Measurements from ENCODE around the gene ANO1. TPM values are rescaled to one million over a fixed set of nuclear protein-coding genes. Genes with fewer than 3 reads are reported as not detected.

Gene ANO1
- total RNA-seq, 4 donors from 2014 or later, result 6.8 to 72.6 (median 36.2) TPM

DNA sequence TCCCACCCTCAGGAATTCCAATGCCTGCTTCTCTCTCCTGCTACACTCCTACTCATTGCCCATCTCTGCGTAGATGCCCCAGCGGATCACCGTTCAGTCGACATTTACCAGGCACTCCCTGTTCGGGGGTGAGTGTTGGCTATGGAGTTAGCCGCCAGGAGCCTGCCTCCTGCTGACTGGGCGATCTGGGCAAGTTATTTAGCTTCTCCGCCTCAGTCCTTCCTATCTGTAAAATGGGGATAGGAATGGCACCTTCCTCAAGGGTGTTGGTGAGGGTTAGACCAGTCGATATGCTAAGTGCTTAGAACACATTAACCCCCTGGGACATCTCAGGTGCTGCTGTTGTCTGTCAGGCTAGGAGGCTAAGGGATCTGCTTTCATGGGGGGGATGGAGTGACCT, 155.8 kb downstream of the ANO1 start:
- Histone ChIP-seq H3K27me3 (no peaks in the 10 kb centered on the region), H3K4me3 (no peak overlapping the region), H3K36me3 (no peaks in the 10 kb centered on the region), H3K9me3 (no peaks in the 10 kb centered on the region), H3K27ac (no peak overlapping the region), H3K4me1 (no peaks in the 10 kb centered on the region)
- intact Hi-C loops (cut with DNase I; ENCODE audit: low total_unique reads), result no loop called here
- TF ChIP-seq, protein P1, sequence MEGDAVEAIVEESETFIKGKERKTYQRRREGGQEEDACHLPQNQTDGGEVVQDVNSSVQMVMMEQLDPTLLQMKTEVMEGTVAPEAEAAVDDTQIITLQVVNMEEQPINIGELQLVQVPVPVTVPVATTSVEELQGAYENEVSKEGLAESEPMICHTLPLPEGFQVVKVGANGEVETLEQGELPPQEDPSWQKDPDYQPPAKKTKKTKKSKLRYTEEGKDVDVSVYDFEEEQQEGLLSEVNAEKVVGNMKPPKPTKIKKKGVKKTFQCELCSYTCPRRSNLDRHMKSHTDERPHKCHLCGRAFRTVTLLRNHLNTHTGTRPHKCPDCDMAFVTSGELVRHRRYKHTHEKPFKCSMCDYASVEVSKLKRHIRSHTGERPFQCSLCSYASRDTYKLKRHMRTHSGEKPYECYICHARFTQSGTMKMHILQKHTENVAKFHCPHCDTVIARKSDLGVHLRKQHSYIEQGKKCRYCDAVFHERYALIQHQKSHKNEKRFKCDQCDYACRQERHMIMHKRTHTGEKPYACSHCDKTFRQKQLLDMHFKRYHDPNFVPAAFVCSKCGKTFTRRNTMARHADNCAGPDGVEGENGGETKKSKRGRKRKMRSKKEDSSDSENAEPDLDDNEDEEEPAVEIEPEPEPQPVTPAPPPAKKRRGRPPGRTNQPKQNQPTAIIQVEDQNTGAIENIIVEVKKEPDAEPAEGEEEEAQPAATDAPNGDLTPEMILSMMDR (IDR thresholded peaks at IDR 0.05), result no peak
- no peak for TF ChIP-seq POLR2A (IDR thresholded peaks at IDR 0.05)
- DNase-seq, result no peak

Small RNAs within 50 kb of the gene (small RNA-seq; reads per million reads assigned to genes)
- gene RNU6-1175P, result not detected

Other genes starting within 250 kb of the ANO1 start
- gene FADD, start 125.0 kb downstream of the ANO1 start, total RNA-seq, result 10 to 100 TPM; 11.5 to 34.6 (median 19.2) TPM
- gene PPFIA1, start 192.4 kb downstream of the ANO1 start, total RNA-seq, result 10 to 100 TPM; 18.8 to 79.7 (median 39.1) TPM

Measured in uterus (tissue), 4 donors.